ENCODE measurements around the gene SLC6A7. TPM values are rescaled to one million over a fixed set of nuclear protein-coding genes. Genes with fewer than 3 reads are reported as not detected.

SLC6A7 gene
- polyA plus RNA-seq, 1 experiment: not detected

DNA sequence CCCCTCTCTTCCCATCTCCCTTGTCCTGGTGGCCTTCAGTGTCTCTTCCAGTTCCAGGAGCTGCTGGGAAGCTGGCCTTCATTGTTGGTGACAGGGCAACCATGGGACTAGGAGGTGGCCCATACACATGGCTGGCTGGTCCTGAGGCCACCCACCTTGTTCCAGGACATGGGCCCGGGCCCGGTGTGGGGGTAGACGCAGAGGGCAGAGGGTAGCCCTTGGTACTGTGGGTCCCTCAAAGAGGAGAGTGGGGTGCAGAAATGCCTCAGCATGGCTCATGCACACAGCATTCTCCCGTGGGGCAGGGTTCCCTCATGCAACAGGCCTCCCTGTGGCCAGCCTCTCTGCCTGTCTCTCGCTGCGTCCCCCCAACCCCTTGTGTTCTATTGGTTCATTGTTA is 20.8 kb downstream of the SLC6A7 start:
- Histone ChIP-seq H3K27me3 (ENCODE audit: control insufficient read depth, insufficient read depth, low read length) (no peaks in the 10 kb centered on the region), H3K4me3 (ENCODE audit: low read depth, low read length) (no peak overlapping the region), H3K9me3 (ENCODE audit: control insufficient read depth, insufficient read depth, low read length) (no peaks in the 10 kb centered on the region; the same call in 1 of the 2 replicates), H3K27ac (ENCODE audit: low read depth, low read length) (no peak overlapping the region)
- DNase-seq (ENCODE audit: low read depth, low spot score): no peak
- TF ChIP-seq, protein P1, sequence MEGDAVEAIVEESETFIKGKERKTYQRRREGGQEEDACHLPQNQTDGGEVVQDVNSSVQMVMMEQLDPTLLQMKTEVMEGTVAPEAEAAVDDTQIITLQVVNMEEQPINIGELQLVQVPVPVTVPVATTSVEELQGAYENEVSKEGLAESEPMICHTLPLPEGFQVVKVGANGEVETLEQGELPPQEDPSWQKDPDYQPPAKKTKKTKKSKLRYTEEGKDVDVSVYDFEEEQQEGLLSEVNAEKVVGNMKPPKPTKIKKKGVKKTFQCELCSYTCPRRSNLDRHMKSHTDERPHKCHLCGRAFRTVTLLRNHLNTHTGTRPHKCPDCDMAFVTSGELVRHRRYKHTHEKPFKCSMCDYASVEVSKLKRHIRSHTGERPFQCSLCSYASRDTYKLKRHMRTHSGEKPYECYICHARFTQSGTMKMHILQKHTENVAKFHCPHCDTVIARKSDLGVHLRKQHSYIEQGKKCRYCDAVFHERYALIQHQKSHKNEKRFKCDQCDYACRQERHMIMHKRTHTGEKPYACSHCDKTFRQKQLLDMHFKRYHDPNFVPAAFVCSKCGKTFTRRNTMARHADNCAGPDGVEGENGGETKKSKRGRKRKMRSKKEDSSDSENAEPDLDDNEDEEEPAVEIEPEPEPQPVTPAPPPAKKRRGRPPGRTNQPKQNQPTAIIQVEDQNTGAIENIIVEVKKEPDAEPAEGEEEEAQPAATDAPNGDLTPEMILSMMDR (IDR thresholded peaks at IDR 0.05; ENCODE audit: low read depth, low read length): no peak
- CTCF ChIA-PET: no interaction called here
- POLR2A ChIA-PET: no interaction called here

DNA sequence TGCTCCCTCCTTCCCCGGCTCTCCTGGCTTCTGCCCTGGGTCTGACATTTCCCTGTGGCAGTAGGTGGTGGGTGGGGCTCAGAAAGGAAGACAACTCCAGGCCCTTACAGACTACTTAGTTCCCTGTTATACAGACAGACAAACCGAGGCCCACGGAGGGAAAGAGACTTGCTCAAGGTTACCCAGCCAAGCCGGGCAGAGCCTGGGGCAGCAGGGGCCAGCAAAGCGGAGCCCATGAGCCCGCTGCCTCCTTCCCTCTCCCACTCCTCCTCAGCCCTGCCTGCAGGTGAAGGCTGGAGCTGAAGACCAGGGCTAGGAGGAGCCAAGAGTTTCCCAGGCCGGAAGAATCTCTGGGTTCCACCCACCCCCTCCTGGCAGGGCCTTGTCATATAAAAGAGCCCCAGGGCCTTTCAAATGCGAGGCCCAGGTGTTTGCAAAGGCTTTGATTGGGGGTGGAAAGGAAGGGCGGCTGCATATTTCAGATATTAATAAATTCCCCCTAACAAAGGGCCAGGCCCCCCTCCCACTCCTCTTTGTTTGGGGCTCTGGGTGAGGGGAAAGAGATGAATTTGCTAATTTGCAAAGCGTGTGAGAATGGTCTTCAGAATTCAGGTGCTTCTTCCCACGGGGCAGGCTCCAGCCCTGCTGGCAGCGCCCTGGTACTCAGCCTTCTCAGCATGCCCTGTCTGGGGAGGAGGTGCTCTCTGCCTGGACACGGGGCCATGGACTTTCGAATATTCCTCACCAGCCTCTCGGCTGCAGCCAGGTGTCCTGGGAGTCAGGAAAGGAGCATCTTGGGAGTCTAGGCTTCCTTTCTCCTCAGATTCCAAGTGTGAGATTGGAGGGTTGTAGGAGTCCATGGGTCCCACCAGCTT is 21.5 kb downstream of the SLC6A7 start:
- Histone ChIP-seq H3K9me3 (ENCODE audit: control insufficient read depth, insufficient read depth, low read length) (no peaks in the 10 kb centered on the region; the same call in 1 of the 2 replicates), H3K4me3 (ENCODE audit: low read depth, low read length) (no peak overlapping the region), H3K27ac (ENCODE audit: low read depth, low read length) (no peak overlapping the region), H3K27me3 (ENCODE audit: control insufficient read depth, insufficient read depth, low read length) (no peaks in the 10 kb centered on the region)
- CTCF ChIA-PET: interaction anchor here (1.0 to 1.1 kb wide), 3 partner anchors 49 to 220 kb away, joined by 3 read pairs; no protein-coding TSS in a partner anchor
- POLR2A ChIA-PET: no interaction called here
- DNase-seq (ENCODE audit: low read depth, low spot score): no peak
- TF ChIP-seq, protein P1 (IDR thresholded peaks at IDR 0.05; ENCODE audit: low read depth, low read length): no peak

DNA sequence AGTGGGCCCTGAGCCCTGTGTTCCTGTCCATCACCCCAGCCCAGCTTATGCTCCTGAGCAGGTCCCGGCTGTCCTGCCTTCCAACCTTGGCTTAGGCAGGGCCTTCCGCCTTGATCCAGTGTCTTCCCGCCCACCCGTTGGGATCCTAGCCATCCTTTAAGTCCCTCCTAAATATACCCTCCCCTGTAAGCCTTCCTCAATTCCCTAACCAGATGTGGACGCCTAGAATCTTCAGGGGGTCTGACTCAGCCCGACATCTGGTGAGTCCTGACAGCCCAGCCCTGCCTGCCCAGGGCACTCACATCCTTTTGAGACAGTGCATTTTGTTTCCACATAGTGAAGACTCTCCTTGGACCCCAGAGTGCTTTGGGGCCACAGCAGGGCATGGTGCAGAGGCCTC is 23.7 kb downstream of the SLC6A7 start:
- H3K9me3 ChIP-seq (ENCODE audit: control insufficient read depth, insufficient read depth, low read length): no peaks in the 10 kb centered on the region; the same call in 1 of the 2 replicates
- no peak overlapping the region for H3K4me3 ChIP-seq (ENCODE audit: low read depth, low read length)
- H3K27ac ChIP-seq (ENCODE audit: low read depth, low read length): no peak overlapping the region
- TF ChIP-seq, protein P1 (IDR thresholded peaks at IDR 0.05; ENCODE audit: low read depth, low read length): no peak
- DNase-seq (ENCODE audit: low read depth, low spot score): no peak
- POLR2A ChIA-PET: interaction anchor here (0.9 kb wide), 1 partner anchor 37 kb away, joined by 3 read pairs; no protein-coding TSS in a partner anchor
- CTCF ChIA-PET: interaction anchor here (1.2 to 6.4 kb wide), 3 partner anchors 38 to 83 kb away, joined by 3 to 59 read pairs (median 5); no protein-coding TSS in a partner anchor
- no peaks in the 10 kb centered on the region for H3K27me3 ChIP-seq (ENCODE audit: control insufficient read depth, insufficient read depth, low read length)

DNA sequence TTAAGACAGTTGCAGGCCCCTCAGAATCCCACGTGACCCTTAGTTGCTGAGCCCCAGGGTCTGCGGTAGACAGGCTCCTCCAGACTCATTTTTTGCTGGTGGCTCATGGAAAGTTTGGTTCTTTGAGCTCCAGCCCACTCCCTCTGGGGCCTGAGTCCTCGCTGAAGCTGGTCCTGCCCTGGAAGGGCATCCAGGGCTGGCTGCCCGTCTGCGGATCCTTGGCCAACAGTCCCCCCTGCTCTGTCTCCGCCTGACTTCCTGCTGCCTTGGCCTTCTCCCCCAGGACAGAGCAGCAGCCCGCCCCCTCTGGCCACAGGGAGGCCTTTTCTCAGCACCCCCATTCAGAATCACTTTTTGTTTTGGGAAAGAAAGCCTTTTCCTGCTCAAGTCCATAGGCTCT is 24.4 kb downstream of the SLC6A7 start:
- Histone ChIP-seq H3K9me3 (ENCODE audit: control insufficient read depth, insufficient read depth, low read length) (no peaks in the 10 kb centered on the region; the same call in 1 of the 2 replicates), H3K27me3 (ENCODE audit: control insufficient read depth, insufficient read depth, low read length) (no peaks in the 10 kb centered on the region), H3K27ac (ENCODE audit: low read depth, low read length) (no peak overlapping the region), H3K4me3 (ENCODE audit: low read depth, low read length) (no peak overlapping the region)
- DNase-seq (ENCODE audit: low read depth, low spot score): no peak
- TF ChIP-seq, protein P1 (IDR thresholded peaks at IDR 0.05; ENCODE audit: low read depth, low read length): peak; percentile 39
- POLR2A ChIA-PET: interaction anchor here (0.9 to 1.4 kb wide), 2 partner anchors 38 to 59 kb away, joined by 3 to 4 read pairs; partner anchors contain the start of gene PDGFRB
- CTCF ChIA-PET: interaction anchor here (0.7 to 6.4 kb wide), 8 partner anchors 38 to 906 kb away, joined by 3 to 59 read pairs (median 3); partner anchors contain the start of gene RPS14

All from AG04450 (cell line).